Activated CD4-positive, alpha-beta T cell treated with anti-CD3 and anti-CD28 coated beads, Interleukin-2, amount 10 ng/mL, durations not matched to agents 7 days and 5 days (primary cell): ENCODE results near the gene XPO6. TPM values are rescaled to one million over a fixed set of nuclear protein-coding genes. Genes with fewer than 3 reads are reported as not detected.

Experiments used
- CTCF ChIA-PET: fragments of 350-600 bp; sonication (Branson Sonifier 250); formaldehyde crosslinking; loops from one replicate; lab custom pipeline; 2021; ENCODE audit warnings: antibody characterized with exemption; lab: Charles Lee
- POLR2A ChIA-PET: fragments of 350-600 bp; sonication (Branson Sonifier 250); formaldehyde crosslinking; loops from one replicate; lab custom pipeline; 2021; ENCODE audit warnings: antibody characterized with exemption; lab: Charles Lee
- DNase-seq: peaks from one replicate; pipeline ENCODE4 v3.0.0-alpha.2; 2020
- H3K27ac Mint-ChIP-seq: one replicate; pipeline ENCODE4 v1.8.0; 2021; ENCODE audit warnings: mild to moderate bottlenecking, moderate library complexity, mixed read lengths
- H3K27me3 Mint-ChIP-seq: one replicate; pipeline ENCODE4 v1.8.0; 2021; ENCODE audit warnings: mixed read lengths
- H3K36me3 Mint-ChIP-seq: one replicate; pipeline ENCODE4 v1.8.0; 2021; ENCODE audit warnings: low read depth, mixed read lengths
- H3K4me1 Mint-ChIP-seq: one replicate; pipeline ENCODE4 v1.8.0; 2021; ENCODE audit warnings: mixed read lengths
- H3K4me3 Mint-ChIP-seq: one replicate; pipeline ENCODE4 v1.8.0; 2021; ENCODE audit warnings: mild to moderate bottlenecking, moderate library complexity, mixed read lengths
- H3K9me3 Mint-ChIP-seq: one replicate; pipeline ENCODE4 v1.8.0; 2021; ENCODE audit warnings: mixed read lengths
- total RNA-seq, 2 experiments: library from RNA; stranded (reverse); gene quantifications; one replicate each; pipeline ENCODE4 v1.2.3, GENCODE V29; 2021

The XPO6 gene
- total RNA-seq, 2 experiments from 2014 or later, result 237 to 304 TPM

GRCh38 chr16:28110977-28111376 lies 100.8 kb downstream of the XPO6 start:
- CTCF ChIA-PET, result no interaction called here
- H3K27ac Mint-ChIP-seq, result peak overlapping the region; percentile 44
- H3K9me3 Mint-ChIP-seq, result no peaks in the 10 kb centered on the region
- H3K27me3 Mint-ChIP-seq, result no peaks in the 10 kb centered on the region
- DNase-seq, result no peak
- peaks cover 66% of the 10 kb centered on the region for H3K36me3 Mint-ChIP-seq
- H3K4me1 Mint-ChIP-seq, result peaks cover 27% of the 10 kb centered on the region
- no peak overlapping the region for H3K4me3 Mint-ChIP-seq
- POLR2A ChIA-PET, result no interaction called here

- no peak overlapping the region for H3K4me3 Mint-ChIP-seq
- no peaks in the 10 kb centered on the region for H3K27me3 Mint-ChIP-seq
- no peaks in the 10 kb centered on the region for H3K9me3 Mint-ChIP-seq
- ChIA-PET POLR2A (no interaction called here), CTCF (no interaction called here)
- peaks cover 65% of the 10 kb centered on the region for H3K36me3 Mint-ChIP-seq
- peaks cover 22% of the 10 kb centered on the region for H3K4me1 Mint-ChIP-seq
- peak overlapping the region; percentile 44 for H3K27ac Mint-ChIP-seq
- no peak for DNase-seq
These were observed 101.3 kb downstream of the XPO6 start for GRCh38 chr16:28110479-28110878.

- DNase-seq, result no peak
- no peaks in the 10 kb centered on the region for H3K9me3 Mint-ChIP-seq
- POLR2A ChIA-PET, result no interaction called here
These were observed 101.7 kb downstream of the XPO6 start for GRCh38 chr16:28110074-28110473.

GRCh38 chr16:28108590-28109247 lies 103.0 kb downstream of the XPO6 start:
- Mint-ChIP-seq H3K9me3 (no peaks in the 10 kb centered on the region), H3K36me3 (peaks cover 67% of the 10 kb centered on the region), H3K4me3 (no peak overlapping the region), H3K4me1 (peaks cover 18% of the 10 kb centered on the region), H3K27me3 (no peaks in the 10 kb centered on the region), H3K27ac (peak overlapping the region; percentile 75)
- ChIA-PET POLR2A (no interaction called here), CTCF (no interaction called here)
- DNase-seq, result no peak

More at GRCh38 chr16:28110074-28110473, 101.7 kb downstream of the XPO6 start:
- CTCF ChIA-PET, result no interaction called here
- Mint-ChIP-seq H3K4me3 (no peak overlapping the region), H3K27ac (peak overlapping the region; percentile 22), H3K4me1 (peaks cover 22% of the 10 kb centered on the region), H3K36me3 (peaks cover 61% of the 10 kb centered on the region), H3K27me3 (no peaks in the 10 kb centered on the region)

GRCh38 chr16:28107232-28107631 lies 104.5 kb downstream of the XPO6 start:
- Mint-ChIP-seq H3K36me3 (peaks cover 72% of the 10 kb centered on the region), H3K4me1 (peaks cover 14% of the 10 kb centered on the region), H3K27ac (no peak overlapping the region), H3K4me3 (no peak overlapping the region), H3K27me3 (no peaks in the 10 kb centered on the region), H3K9me3 (no peaks in the 10 kb centered on the region)
- ChIA-PET POLR2A (no interaction called here), CTCF (no interaction called here)
- no peak for DNase-seq

- H3K27me3 Mint-ChIP-seq, result no peaks in the 10 kb centered on the region
- H3K9me3 Mint-ChIP-seq, result no peaks in the 10 kb centered on the region
- ChIA-PET POLR2A (no interaction called here), CTCF (interaction anchor here (1.2 kb wide), 1 partner anchor 87 kb away, joined by 3 read pairs; no protein-coding TSS in a partner anchor)
- no peak overlapping the region for H3K27ac Mint-ChIP-seq
- H3K4me3 Mint-ChIP-seq, result no peak overlapping the region
- peaks cover 14% of the 10 kb centered on the region for H3K4me1 Mint-ChIP-seq
- DNase-seq, result no peak
- peaks cover 75% of the 10 kb centered on the region for H3K36me3 Mint-ChIP-seq
These were observed 105.1 kb downstream of the XPO6 start for GRCh38 chr16:28106467-28107215.

GRCh38 chr16:28105954-28106353 lies 105.8 kb downstream of the XPO6 start:
- Mint-ChIP-seq H3K36me3 (peaks cover 71% of the 10 kb centered on the region), H3K9me3 (no peaks in the 10 kb centered on the region), H3K4me3 (no peak overlapping the region), H3K4me1 (peaks cover 11% of the 10 kb centered on the region), H3K27ac (no peak overlapping the region), H3K27me3 (no peaks in the 10 kb centered on the region)
- ChIA-PET POLR2A (no interaction called here), CTCF (interaction anchor here (1.2 kb wide), 1 partner anchor 88 kb away, joined by 3 read pairs; no protein-coding TSS in a partner anchor)
- no peak for DNase-seq

- Mint-ChIP-seq H3K9me3 (no peaks in the 10 kb centered on the region), H3K27me3 (no peaks in the 10 kb centered on the region), H3K4me1 (peaks cover 6% of the 10 kb centered on the region), H3K36me3 (peaks cover 70% of the 10 kb centered on the region), H3K4me3 (no peak overlapping the region), H3K27ac (no peak overlapping the region)
- ChIA-PET CTCF (interaction anchor here (1.2 kb wide), 1 partner anchor 89 kb away, joined by 3 read pairs; no protein-coding TSS in a partner anchor), POLR2A (no interaction called here)
- no peak for DNase-seq
These were observed 106.5 kb downstream of the XPO6 start for GRCh38 chr16:28105297-28105696.

- no peak overlapping the region for H3K4me3 Mint-ChIP-seq
- H3K27ac Mint-ChIP-seq, result no peak overlapping the region
- no peak for DNase-seq
- no peaks in the 10 kb centered on the region for H3K9me3 Mint-ChIP-seq
- H3K27me3 Mint-ChIP-seq, result no peaks in the 10 kb centered on the region
- H3K4me1 Mint-ChIP-seq, result peaks cover 2% of the 10 kb centered on the region
- ChIA-PET POLR2A (no interaction called here), CTCF (no interaction called here)
- peaks cover 71% of the 10 kb centered on the region for H3K36me3 Mint-ChIP-seq
These were observed 107.4 kb downstream of the XPO6 start for GRCh38 chr16:28104404-28104803.

GRCh38 chr16:28103516-28104170 lies 108.1 kb downstream of the XPO6 start:
- H3K9me3 Mint-ChIP-seq, result no peaks in the 10 kb centered on the region
- POLR2A ChIA-PET, result no interaction called here
- CTCF ChIA-PET, result no interaction called here
- no peaks in the 10 kb centered on the region for H3K27me3 Mint-ChIP-seq
- H3K4me3 Mint-ChIP-seq, result no peak overlapping the region
- H3K36me3 Mint-ChIP-seq, result peaks cover 72% of the 10 kb centered on the region
- H3K27ac Mint-ChIP-seq, result no peak overlapping the region
- DNase-seq, result no peak
- no peaks in the 10 kb centered on the region for H3K4me1 Mint-ChIP-seq

- Mint-ChIP-seq H3K36me3 (peaks cover 76% of the 10 kb centered on the region), H3K27ac (no peak overlapping the region), H3K27me3 (no peaks in the 10 kb centered on the region), H3K4me3 (no peak overlapping the region), H3K9me3 (no peaks in the 10 kb centered on the region), H3K4me1 (no peaks in the 10 kb centered on the region)
- CTCF ChIA-PET, result interaction anchor here (2.3 kb wide), 1 partner anchor 11 kb away, joined by 6 read pairs; no protein-coding TSS in a partner anchor
- POLR2A ChIA-PET, result no interaction called here
- DNase-seq, result no peak
These were observed 110.3 kb downstream of the XPO6 start for GRCh38 chr16:28101533-28101890.

GRCh38 chr16:28100810-28101532 lies 110.8 kb downstream of the XPO6 start:
- Mint-ChIP-seq H3K27me3 (no peaks in the 10 kb centered on the region), H3K36me3 (peaks cover 74% of the 10 kb centered on the region), H3K4me3 (no peak overlapping the region), H3K9me3 (no peaks in the 10 kb centered on the region), H3K27ac (no peak overlapping the region), H3K4me1 (no peaks in the 10 kb centered on the region)
- no peak for DNase-seq
- ChIA-PET POLR2A (no interaction called here), CTCF (interaction anchor here (2.3 kb wide), 1 partner anchor 12 kb away, joined by 6 read pairs; no protein-coding TSS in a partner anchor)
